Colonic mucosa (tissue), 4 donors: Measurements from ENCODE around the gene ARMH2. TPM values are rescaled to one million over a fixed set of nuclear protein-coding genes. Genes with fewer than 3 reads are reported as not detected.
"Not testable (repeated sequence)": the region's sequence is repeated elsewhere in the genome, so short reads cannot be mapped to it uniquely, and the experiment has no call there.

ENCODE experiments used
- DNase-seq: peaks from one replicate; pipeline ENCODE4 v3.0.0-alpha.2; 2020
- H3K27ac ChIP-seq: fragments of 200-600 bp; one replicate; pipeline ENCODE4 v1.8.0; 2021
- H3K27me3 ChIP-seq: fragments of 200-600 bp; one replicate; pipeline ENCODE4 v1.8.0; 2021
- H3K36me3 ChIP-seq: fragments of 200-600 bp; one replicate; pipeline ENCODE4 v1.8.0; 2021
- H3K4me1 ChIP-seq: fragments of 200-600 bp; one replicate; pipeline ENCODE4 v1.8.0; 2021; ENCODE audit warnings: mild to moderate bottlenecking
- H3K4me3 ChIP-seq: fragments of 200-600 bp; one replicate; pipeline ENCODE4 v1.8.0; 2021
- H3K9ac ChIP-seq, 2 donors: one replicate each; pipeline ENCODE4 v1.7.0; 2013; ENCODE audit warnings: control low read depth in 2 of 2, low read depth in 2 of 2, low read length in 2 of 2
- H3K9me3 ChIP-seq: fragments of 200-600 bp; one replicate; pipeline ENCODE4 v1.8.0; 2021
- intact Hi-C: fragments of 100-400 bp; cut with DNase I; formaldehyde crosslinking; loops from one replicate; pipeline ENCODE4 v1.14.1; 2022
- total RNA-seq, 2 donors: library from RNA; stranded (reverse); fragmentation: NEBNext Ultra II Directional in 1 of 2; extraction: Animal tissue kit (Norgen Biotek cat#: 25700) in 1 of 2; gene quantifications; one replicate each; pipeline ENCODE4 v1.2.1, GENCODE V29; 2021
- TF ChIP-seq, protein P1 (sequence below): fragments of 200-600 bp; IDR thresholded peaks from one replicate; pipeline ENCODE4 v1.8.0; 2022; ENCODE audit warnings: antibody characterized with exemption, mild to moderate bottlenecking
- donor health status: healthy.
- donor health status: DM: no; HTN: no; CAD: no.
- donor health status: DM: no; HTN: no; CAD: no.

Gene ARMH2
- total RNA-seq, 2 donors from 2014 or later: not detected

DNA sequence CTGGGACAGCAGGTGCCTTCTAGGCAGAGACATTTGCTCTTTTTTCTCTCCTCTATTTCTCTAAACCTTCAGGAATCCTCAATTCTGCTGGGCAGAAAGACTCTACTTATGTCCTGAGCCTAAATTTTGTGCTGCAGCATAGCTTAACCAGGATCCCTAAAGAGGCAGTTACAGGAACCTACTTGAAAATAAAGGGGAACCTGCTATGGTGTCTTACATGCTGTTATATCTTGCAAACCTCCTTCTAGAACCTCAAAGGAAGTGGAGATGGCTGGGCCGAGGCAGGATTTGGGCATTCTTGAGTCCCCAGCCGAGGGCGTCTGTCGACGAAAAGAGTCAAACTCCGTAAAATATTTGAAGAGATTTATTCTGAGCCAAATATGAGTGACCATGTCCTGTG is 41.1 kb downstream of the ARMH2 start:
- no peaks in the 10 kb centered on the region for H3K9me3 ChIP-seq
- H3K27me3 ChIP-seq: no peaks in the 10 kb centered on the region
- no peak for DNase-seq
- TF ChIP-seq, protein P1, sequence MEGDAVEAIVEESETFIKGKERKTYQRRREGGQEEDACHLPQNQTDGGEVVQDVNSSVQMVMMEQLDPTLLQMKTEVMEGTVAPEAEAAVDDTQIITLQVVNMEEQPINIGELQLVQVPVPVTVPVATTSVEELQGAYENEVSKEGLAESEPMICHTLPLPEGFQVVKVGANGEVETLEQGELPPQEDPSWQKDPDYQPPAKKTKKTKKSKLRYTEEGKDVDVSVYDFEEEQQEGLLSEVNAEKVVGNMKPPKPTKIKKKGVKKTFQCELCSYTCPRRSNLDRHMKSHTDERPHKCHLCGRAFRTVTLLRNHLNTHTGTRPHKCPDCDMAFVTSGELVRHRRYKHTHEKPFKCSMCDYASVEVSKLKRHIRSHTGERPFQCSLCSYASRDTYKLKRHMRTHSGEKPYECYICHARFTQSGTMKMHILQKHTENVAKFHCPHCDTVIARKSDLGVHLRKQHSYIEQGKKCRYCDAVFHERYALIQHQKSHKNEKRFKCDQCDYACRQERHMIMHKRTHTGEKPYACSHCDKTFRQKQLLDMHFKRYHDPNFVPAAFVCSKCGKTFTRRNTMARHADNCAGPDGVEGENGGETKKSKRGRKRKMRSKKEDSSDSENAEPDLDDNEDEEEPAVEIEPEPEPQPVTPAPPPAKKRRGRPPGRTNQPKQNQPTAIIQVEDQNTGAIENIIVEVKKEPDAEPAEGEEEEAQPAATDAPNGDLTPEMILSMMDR: no peak
- H3K4me3 ChIP-seq: no peak overlapping the region
- no peaks in the 10 kb centered on the region for H3K4me1 ChIP-seq
- H3K36me3 ChIP-seq: no peaks in the 10 kb centered on the region
- intact Hi-C loops: loop anchor here (10.0 kb wide), 1 partner anchor 333 kb away; no protein-coding TSS in a partner anchor
- no peak overlapping the region for H3K27ac ChIP-seq
- no peak overlapping the region for H3K9ac ChIP-seq

DNA sequence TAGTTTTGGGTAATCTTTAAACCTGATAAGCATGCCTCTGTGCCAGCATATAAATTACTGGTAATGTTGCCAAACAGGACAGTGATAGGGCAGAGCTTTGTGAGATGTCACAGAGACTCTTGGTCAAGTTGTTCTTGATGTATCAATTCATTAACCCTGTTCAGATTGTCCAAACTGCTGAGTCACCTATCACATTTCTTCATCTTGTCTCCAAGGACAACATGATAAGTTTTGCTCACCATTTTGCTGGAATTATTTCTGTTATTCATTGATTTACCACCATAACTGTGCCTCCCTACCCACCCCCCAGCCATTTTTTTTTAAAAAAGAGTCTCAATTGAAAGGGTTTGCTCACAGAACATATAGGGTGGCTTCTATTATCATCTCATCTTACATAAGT is 43.4 kb downstream of the ARMH2 start:
- H3K27me3 ChIP-seq: no peaks in the 10 kb centered on the region
- H3K36me3 ChIP-seq: no peaks in the 10 kb centered on the region
- no peaks in the 10 kb centered on the region for H3K9me3 ChIP-seq
- intact Hi-C loops: loop anchor here (10.0 kb wide), 1 partner anchor 330 kb away; no protein-coding TSS in a partner anchor
- TF ChIP-seq, protein P1: no peak
- no peak overlapping the region for H3K9ac ChIP-seq
- H3K4me3 ChIP-seq: no peak overlapping the region
- H3K4me1 ChIP-seq: no peaks in the 10 kb centered on the region
- no peak overlapping the region for H3K27ac ChIP-seq
- no peak for DNase-seq

DNA sequence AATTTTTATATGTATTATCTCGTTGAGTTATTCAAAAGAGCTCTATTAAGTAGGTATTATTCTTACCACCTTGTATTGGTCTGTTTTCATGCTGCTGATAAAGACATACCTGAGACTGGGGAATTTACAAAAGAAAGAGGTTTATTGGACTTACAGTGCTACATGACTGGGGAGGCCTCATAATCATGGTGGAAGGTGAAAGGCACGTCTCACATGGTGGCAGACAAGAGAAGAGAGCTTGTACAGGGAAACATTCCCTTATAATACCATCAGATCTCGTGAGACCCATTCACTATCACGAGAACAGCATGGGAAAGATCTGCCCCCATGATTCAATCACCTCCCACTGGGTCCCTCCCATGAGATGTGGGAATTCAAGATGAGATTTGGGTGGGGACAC is 44.3 kb downstream of the ARMH2 start:
- intact Hi-C loops: loop anchor here (10.0 kb wide), 1 partner anchor 330 kb away; no protein-coding TSS in a partner anchor
- H3K27me3 ChIP-seq, H3K27ac ChIP-seq, H3K4me1 ChIP-seq, H3K4me3 ChIP-seq, DNase-seq, H3K36me3 ChIP-seq, H3K9me3 ChIP-seq, H3K9ac ChIP-seq: not testable (repeated sequence)

DNA sequence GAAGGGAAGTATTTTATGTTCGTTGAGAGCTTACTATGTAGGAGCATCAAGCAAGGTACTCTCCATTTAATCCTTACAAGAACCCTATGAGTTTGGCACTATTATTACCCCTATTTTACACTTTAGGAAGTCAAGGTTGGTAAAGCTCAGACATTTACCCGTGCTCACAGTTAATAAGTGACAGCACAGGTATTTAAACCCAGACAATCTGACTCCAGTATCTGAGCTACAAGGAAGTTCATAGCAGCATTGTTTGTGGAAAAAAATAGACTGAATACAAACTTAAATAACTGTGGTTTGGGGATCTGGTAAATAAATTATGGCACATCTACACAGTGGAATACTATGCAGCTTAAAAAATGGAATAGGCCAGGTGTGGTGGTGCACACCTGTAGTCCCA is 45.2 kb downstream of the ARMH2 start:
- intact Hi-C loops: loop anchor here (10.0 kb wide), 1 partner anchor 329 kb away; no protein-coding TSS in a partner anchor
- no peak overlapping the region for H3K27ac ChIP-seq
- H3K9me3 ChIP-seq: no peaks in the 10 kb centered on the region

DNA sequence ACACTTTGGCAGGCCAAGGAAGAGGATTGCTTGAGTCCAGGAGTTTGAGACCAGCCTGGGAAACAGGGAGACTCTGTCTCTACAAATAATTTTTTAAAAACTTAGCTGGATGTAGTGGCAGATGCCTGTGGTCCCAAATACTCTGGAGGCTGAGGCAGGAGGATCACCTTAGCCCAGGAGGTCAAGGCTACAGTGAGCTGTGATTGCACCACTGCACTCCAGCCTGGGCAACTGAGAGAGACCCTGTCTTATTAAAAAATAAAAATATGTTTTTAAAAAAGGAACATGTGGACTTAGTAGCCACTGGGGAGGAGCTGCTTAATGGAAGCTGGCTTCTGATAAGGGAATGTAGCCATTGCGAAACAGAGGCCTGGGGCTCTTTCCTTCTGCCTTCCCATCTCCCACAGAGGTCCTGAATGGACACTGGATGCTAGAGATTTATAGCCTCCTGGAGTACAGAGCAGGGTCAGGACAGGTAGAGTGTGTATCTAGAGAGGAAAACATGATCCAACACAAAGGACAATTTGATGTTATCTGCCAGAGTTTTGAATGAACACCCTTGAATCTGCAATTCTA is 45.7 kb downstream of the ARMH2 start:
- Histone ChIP-seq H3K27me3 (no peaks in the 10 kb centered on the region), H3K9ac (no peak overlapping the region), H3K36me3 (no peaks in the 10 kb centered on the region), H3K9me3 (no peaks in the 10 kb centered on the region), H3K4me3 (no peak overlapping the region), H3K4me1 (no peaks in the 10 kb centered on the region), H3K27ac (no peak overlapping the region)
- TF ChIP-seq, protein P1: no peak
- intact Hi-C loops: loop anchor here (10.0 kb wide), 1 partner anchor 328 kb away; no protein-coding TSS in a partner anchor
- DNase-seq: no peak

More for the DNA sequence above, 45.2 kb downstream of the ARMH2 start:
- Histone ChIP-seq H3K4me3 (no peak overlapping the region), H3K9ac (no peak overlapping the region), H3K4me1 (no peaks in the 10 kb centered on the region), H3K36me3 (no peaks in the 10 kb centered on the region), H3K27me3 (no peaks in the 10 kb centered on the region)
- TF ChIP-seq, protein P1: no peak
- DNase-seq: no peak

DNA sequence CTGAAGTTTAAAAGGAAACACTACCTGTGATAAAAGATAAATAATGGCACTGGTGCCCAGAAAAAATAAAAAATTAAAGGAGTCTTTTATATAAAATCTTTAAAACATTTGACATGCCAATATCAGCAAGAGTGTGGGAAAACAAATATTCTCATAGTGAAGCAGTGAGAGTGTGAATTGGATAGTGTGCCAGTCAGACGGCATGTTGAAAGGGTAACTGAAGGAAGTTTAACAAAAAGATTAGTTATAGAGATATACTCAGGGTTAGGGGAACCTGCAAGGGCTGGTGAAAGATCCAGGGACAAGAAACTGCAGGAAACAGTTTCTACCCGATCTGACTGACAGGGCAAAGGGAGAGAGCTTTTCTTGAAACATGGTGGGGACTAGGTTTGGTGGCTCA is 46.2 kb downstream of the ARMH2 start:
- no peak for DNase-seq
- TF ChIP-seq, protein P1: no peak
- intact Hi-C loops: loop anchor here (10.0 kb wide), 1 partner anchor 328 kb away; no protein-coding TSS in a partner anchor
- Histone ChIP-seq H3K4me3 (no peak overlapping the region), H3K27me3 (no peaks in the 10 kb centered on the region), H3K4me1 (no peaks in the 10 kb centered on the region), H3K27ac (no peak overlapping the region), H3K9ac (no peak overlapping the region), H3K36me3 (no peaks in the 10 kb centered on the region), H3K9me3 (no peaks in the 10 kb centered on the region)

DNA sequence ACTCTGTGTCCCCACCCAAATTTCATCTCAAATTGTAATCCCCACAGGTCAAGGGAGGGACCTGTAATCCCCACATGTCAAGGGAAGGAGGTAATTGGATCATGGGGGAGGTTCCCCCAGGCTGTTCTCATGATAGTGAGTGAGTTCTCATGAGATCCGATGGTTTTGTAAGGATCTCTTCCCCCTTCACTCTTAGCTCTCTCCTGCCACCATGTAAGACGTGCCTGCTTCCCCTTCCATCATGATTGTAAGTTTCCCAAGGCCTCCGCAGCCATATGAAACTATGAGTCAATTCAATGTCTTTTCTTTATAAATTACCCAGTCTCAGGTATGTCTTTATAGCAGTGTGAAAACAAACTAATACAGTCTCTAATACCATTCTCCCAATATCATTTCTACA is 47.8 kb downstream of the ARMH2 start:
- not testable (repeated sequence) for DNase-seq, H3K9me3 ChIP-seq, H3K27me3 ChIP-seq, H3K4me1 ChIP-seq, H3K9ac ChIP-seq, H3K36me3 ChIP-seq, H3K27ac ChIP-seq, H3K4me3 ChIP-seq
- intact Hi-C loops: loop anchor here (10.0 kb wide), 1 partner anchor 326 kb away; no protein-coding TSS in a partner anchor
